ENCODE results near the gene TMSB4X.
"Not testable (repeated sequence)": the region's sequence is repeated elsewhere in the genome, so short reads cannot be mapped to it uniquely, and the experiment has no call there.

Gene TMSB4X

GRCh38 chrX:12974796-12975669 is at the start of gene TMSB4X:
TMSB4X (plus strand) TSS chrX:12975110.
- Histone ChIP-seq H3K27ac (ENCODE audit: low read depth, low read length) (peak within 1 kb of the TSS; percentile 92), H3K9ac (ENCODE audit: low read length) (peak within 1 kb of the TSS; percentile 93), H3K4me1 (ENCODE audit: control insufficient read depth, insufficient read depth, low read length) (no peaks in the 10 kb centered on the region), H3K4me3 (ENCODE audit: low read length) (peak within 1 kb of the TSS; percentile 89), H3K27me3 (ENCODE audit: control insufficient read depth, insufficient read depth, low read length) (no peaks in the 10 kb centered on the region), H3K36me3 (ENCODE audit: control insufficient read depth, insufficient read depth, low read length) (peaks cover 2% of the 10 kb centered on the region)

DNA sequence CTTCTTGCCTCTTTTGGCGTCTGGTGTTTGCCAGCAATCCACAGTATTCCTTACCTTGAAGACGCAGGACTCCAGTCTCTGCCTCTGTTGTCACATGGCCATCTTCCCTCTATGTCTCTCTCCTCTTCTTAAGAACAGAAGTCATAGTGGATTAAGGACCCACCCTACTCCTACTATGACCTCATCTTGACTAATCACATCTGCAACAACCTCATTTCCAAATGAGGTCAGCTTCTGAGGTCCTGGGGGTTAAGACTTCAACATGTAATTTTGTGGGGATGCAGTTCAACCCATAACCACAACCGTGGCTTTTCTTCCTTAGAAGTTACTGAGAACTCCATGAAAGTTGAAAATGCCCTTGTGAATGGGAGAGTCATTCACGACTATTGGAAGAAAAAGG is 45.2 kb upstream of the TMSB4X start:
- no peak overlapping the region for H3K4me3 ChIP-seq (ENCODE audit: low read length)

DNA sequence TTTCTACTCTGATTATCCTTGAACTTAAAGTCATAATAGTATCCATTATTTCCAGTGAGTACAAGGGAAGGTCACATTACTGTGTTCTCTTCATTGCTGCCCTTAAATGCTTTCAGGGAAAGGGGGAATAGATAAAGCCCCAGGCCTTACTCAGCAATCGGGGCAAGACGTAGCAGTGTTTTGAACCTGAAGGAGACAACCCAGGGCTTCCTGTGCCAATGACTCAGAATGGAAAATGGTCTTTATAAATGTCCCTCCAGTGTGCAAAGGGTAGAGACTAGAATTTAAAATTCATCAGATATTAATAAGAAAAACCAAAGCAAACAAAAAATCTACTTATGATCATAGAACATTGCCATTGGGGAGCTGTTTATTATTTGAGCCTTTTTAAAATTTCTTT is 44.8 kb upstream of the TMSB4X start:
- Histone ChIP-seq H3K4me3 (ENCODE audit: low read length) (no peak overlapping the region), H3K27me3 (ENCODE audit: control insufficient read depth, insufficient read depth, low read length) (no peaks in the 10 kb centered on the region), H3K9ac (ENCODE audit: low read length) (no peak overlapping the region), H3K36me3 (ENCODE audit: control insufficient read depth, insufficient read depth, low read length) (no peaks in the 10 kb centered on the region), H3K27ac (ENCODE audit: low read depth, low read length) (no peak overlapping the region), H3K4me1 (ENCODE audit: control insufficient read depth, insufficient read depth, low read length) (no peaks in the 10 kb centered on the region)

More for the DNA sequence above, 45.2 kb upstream of the TMSB4X start:
- Histone ChIP-seq H3K36me3 (ENCODE audit: control insufficient read depth, insufficient read depth, low read length) (no peaks in the 10 kb centered on the region), H3K4me1 (ENCODE audit: control insufficient read depth, insufficient read depth, low read length) (no peaks in the 10 kb centered on the region), H3K9ac (ENCODE audit: low read length) (no peak overlapping the region), H3K27me3 (ENCODE audit: control insufficient read depth, insufficient read depth, low read length) (no peaks in the 10 kb centered on the region), H3K27ac (ENCODE audit: low read depth, low read length) (no peak overlapping the region)

DNA sequence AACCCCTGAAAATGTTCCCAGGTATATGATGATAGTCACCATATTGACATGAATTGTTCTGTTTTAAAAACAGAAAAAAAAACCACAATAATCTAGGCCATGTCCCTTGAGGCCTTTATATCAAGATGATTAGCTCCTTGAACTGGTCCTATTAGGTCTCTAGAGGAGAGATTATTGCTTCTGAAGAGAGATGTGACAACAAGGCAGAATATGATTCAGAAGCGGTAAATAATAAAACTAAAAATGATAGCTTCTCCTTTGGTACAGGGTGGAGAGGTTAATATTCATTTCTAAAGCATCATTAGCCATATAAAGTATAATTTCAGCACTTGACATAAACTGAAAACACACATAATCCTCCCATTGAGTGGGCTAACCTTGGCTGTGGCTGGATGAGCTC is 42.7 kb upstream of the TMSB4X start:
- Histone ChIP-seq H3K36me3 (ENCODE audit: control insufficient read depth, insufficient read depth, low read length) (no peaks in the 10 kb centered on the region), H3K4me1 (ENCODE audit: control insufficient read depth, insufficient read depth, low read length) (no peaks in the 10 kb centered on the region), H3K27me3 (ENCODE audit: control insufficient read depth, insufficient read depth, low read length) (no peaks in the 10 kb centered on the region), H3K9ac (ENCODE audit: low read length) (no peak overlapping the region), H3K27ac (ENCODE audit: low read depth, low read length) (no peak overlapping the region), H3K4me3 (ENCODE audit: low read length) (no peak overlapping the region)

GRCh38 chrX:12934850-12935249 is 40.1 kb upstream of the TMSB4X start:
- Histone ChIP-seq H3K27me3 (ENCODE audit: control insufficient read depth, insufficient read depth, low read length) (no peaks in the 10 kb centered on the region), H3K9ac (ENCODE audit: low read length) (no peak overlapping the region), H3K4me1 (ENCODE audit: control insufficient read depth, insufficient read depth, low read length) (no peaks in the 10 kb centered on the region), H3K36me3 (ENCODE audit: control insufficient read depth, insufficient read depth, low read length) (no peaks in the 10 kb centered on the region), H3K27ac (ENCODE audit: low read depth, low read length) (no peak overlapping the region), H3K4me3 (ENCODE audit: low read length) (no peak overlapping the region)

DNA sequence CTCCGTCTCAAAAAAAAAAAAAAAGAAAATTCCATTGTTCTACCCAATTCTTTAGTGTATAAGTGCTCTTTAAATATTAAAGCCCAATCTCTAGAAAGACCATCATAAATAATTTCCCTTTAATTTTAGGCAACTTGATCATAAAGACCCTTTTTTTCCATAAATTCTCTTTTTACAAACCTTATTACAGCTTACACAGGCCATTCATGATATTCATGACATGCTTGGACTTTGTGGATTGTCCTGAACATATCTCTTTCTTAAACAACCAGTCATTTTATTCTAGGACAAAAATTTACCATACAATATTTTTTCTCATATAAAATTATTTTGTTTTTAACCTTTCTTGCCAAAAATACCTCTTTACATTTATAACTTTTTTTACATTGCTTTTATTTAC is 38.0 kb upstream of the TMSB4X start:
- H3K4me3 ChIP-seq (ENCODE audit: low read length): no peak overlapping the region
- no peaks in the 10 kb centered on the region for H3K27me3 ChIP-seq (ENCODE audit: control insufficient read depth, insufficient read depth, low read length)
- H3K27ac ChIP-seq (ENCODE audit: low read depth, low read length): no peak overlapping the region
- no peak overlapping the region for H3K9ac ChIP-seq (ENCODE audit: low read length)
- no peaks in the 10 kb centered on the region for H3K36me3 ChIP-seq (ENCODE audit: control insufficient read depth, insufficient read depth, low read length)
- no peaks in the 10 kb centered on the region for H3K4me1 ChIP-seq (ENCODE audit: control insufficient read depth, insufficient read depth, low read length)

- H3K4me3 ChIP-seq (ENCODE audit: low read length); H3K9ac ChIP-seq (ENCODE audit: low read length); H3K27me3 ChIP-seq (ENCODE audit: control insufficient read depth, insufficient read depth, low read length); H3K4me1 ChIP-seq (ENCODE audit: control insufficient read depth, insufficient read depth, low read length); H3K27ac ChIP-seq (ENCODE audit: low read depth, low read length); H3K36me3 ChIP-seq (ENCODE audit: control insufficient read depth, insufficient read depth, low read length): not testable (repeated sequence)
Measured at GRCh38 chrX:12940471-12940870, 34.4 kb upstream of the TMSB4X start.

- not testable (repeated sequence) for H3K36me3 ChIP-seq (ENCODE audit: control insufficient read depth, insufficient read depth, low read length); H3K27me3 ChIP-seq (ENCODE audit: control insufficient read depth, insufficient read depth, low read length); H3K4me1 ChIP-seq (ENCODE audit: control insufficient read depth, insufficient read depth, low read length); H3K9ac ChIP-seq (ENCODE audit: low read length); H3K27ac ChIP-seq (ENCODE audit: low read depth, low read length); H3K4me3 ChIP-seq (ENCODE audit: low read length)
Measured at GRCh38 chrX:12943592-12943991, 31.3 kb upstream of the TMSB4X start.

DNA sequence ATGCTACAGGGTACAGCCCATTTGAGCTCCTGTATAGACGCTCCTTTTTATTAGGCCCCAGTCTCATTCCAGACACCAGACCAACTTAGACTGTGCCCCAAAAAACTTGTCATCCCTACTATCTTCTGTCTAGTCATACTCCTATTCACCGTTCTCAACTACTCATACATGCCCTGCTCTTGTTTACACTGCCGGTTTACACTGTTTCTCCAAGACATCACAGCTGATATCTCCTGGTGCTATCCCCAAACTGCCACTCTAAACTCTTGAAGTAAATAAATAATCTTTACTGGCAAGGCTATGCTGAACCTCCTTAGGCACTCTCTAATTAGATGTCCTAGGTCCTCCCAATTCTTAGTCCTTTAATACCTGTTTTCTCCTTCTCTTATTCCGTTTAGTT is 30.5 kb upstream of the TMSB4X start:
- not testable (repeated sequence) for H3K27ac ChIP-seq (ENCODE audit: low read depth, low read length); H3K9ac ChIP-seq (ENCODE audit: low read length); H3K4me3 ChIP-seq (ENCODE audit: low read length); H3K4me1 ChIP-seq (ENCODE audit: control insufficient read depth, insufficient read depth, low read length); H3K27me3 ChIP-seq (ENCODE audit: control insufficient read depth, insufficient read depth, low read length); H3K36me3 ChIP-seq (ENCODE audit: control insufficient read depth, insufficient read depth, low read length)

DNA sequence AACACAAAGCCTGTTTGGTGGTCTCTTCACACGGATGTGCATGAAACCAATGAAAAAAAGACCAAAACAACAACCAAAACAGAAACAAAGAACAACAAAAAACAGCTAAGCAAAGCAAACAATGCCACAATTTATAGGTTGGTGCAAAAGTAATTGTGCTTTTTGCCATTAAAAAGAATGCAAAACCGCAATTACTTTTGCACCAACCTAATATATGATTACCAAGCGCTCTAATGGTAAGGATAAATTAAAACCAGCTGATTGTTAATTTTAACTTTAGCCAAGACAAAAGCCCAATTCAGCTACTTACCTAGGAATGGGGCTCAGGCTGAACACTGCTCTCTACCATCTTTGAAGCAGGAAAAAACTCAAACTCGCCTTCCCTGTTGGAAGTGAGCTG is 29.4 kb upstream of the TMSB4X start:
- Histone ChIP-seq H3K4me3 (ENCODE audit: low read length) (no peak overlapping the region), H3K27me3 (ENCODE audit: control insufficient read depth, insufficient read depth, low read length) (no peaks in the 10 kb centered on the region), H3K4me1 (ENCODE audit: control insufficient read depth, insufficient read depth, low read length) (no peaks in the 10 kb centered on the region), H3K36me3 (ENCODE audit: control insufficient read depth, insufficient read depth, low read length) (no peaks in the 10 kb centered on the region), H3K27ac (ENCODE audit: low read depth, low read length) (no peak overlapping the region), H3K9ac (ENCODE audit: low read length) (no peak overlapping the region)

DNA sequence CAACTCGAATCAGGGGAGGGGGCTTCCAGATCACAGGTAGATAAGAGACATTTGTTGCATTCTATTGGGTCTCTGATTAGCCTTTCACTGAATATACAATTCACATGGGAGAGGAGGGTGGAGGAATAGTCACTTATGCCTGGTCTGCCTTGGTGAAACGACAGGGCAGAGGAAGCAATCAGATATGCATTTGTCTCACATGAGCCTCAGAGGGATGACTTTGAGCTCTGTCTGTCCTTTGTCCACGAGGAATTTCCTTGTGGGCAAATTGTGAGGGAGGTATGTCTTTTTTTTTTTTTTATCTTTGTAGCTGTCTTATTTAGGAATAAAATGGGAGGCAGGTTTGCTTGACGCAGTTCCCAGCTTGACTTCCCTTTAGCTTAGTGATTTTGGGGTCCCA is 28.5 kb upstream of the TMSB4X start:
- Histone ChIP-seq H3K4me1 (ENCODE audit: control insufficient read depth, insufficient read depth, low read length) (no peaks in the 10 kb centered on the region), H3K36me3 (ENCODE audit: control insufficient read depth, insufficient read depth, low read length) (no peaks in the 10 kb centered on the region), H3K27me3 (ENCODE audit: control insufficient read depth, insufficient read depth, low read length) (no peaks in the 10 kb centered on the region), H3K27ac (ENCODE audit: low read depth, low read length) (no peak overlapping the region), H3K4me3 (ENCODE audit: low read length) (no peak overlapping the region), H3K9ac (ENCODE audit: low read length) (no peak overlapping the region)

DNA sequence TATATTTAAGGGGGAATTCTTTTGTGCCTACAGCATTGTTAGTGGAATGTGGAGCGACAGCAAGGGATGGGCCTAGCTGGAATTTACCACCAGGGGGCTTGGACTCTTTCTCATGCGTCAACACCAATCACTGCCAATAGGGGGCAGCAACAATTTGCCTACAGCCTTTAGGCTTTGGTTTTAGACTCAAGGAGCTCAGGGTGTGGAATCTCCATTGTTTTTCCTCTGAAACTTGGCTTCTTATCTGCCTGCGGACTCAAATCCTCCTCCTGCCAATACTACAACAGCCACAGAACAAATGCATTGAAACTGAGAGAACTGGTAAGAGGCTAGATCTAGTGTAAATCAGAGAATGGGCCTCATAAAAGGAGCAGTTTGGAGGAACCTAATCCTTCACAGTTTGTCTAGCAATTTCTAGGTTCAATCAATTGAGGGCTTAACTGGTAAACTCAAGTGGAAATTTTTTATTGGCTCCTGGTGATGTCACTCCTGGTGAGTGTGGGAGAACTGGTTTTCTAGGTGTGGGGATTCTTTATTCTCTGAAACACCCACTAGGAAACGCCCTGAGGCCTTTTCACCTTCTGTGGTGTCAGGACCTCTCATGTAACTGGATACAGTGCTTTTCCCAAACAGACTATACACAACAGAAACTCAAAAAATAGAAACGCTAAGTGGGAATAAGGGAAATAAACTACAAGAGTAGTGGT is 27.9 kb upstream of the TMSB4X start:
- Histone ChIP-seq H3K27me3 (ENCODE audit: control insufficient read depth, insufficient read depth, low read length) (no peaks in the 10 kb centered on the region), H3K4me3 (ENCODE audit: low read length) (no peak overlapping the region), H3K36me3 (ENCODE audit: control insufficient read depth, insufficient read depth, low read length) (no peaks in the 10 kb centered on the region), H3K9ac (ENCODE audit: low read length) (no peak overlapping the region), H3K27ac (ENCODE audit: low read depth, low read length) (no peak overlapping the region), H3K4me1 (ENCODE audit: control insufficient read depth, insufficient read depth, low read length) (no peaks in the 10 kb centered on the region)

All from rectal smooth muscle tissue (tissue), 1 donor.